Stimulated activated CD4-positive, alpha-beta T cell treated with anti-CD3 and anti-CD28 coated beads, TNF-alpha, amount 100 ng/mL, for 1 hour (primary cell): Measurements from ENCODE around the gene L3MBTL4.
"Not testable (repeated sequence)": the region's sequence is repeated elsewhere in the genome, so short reads cannot be mapped to it uniquely, and the experiment has no call there.

Experiments
- DNase-seq, 3 donors: peaks; one replicate each; pipeline ENCODE4 v3.0.0-alpha.2; 2020; ENCODE audit warnings: low read depth in 3 of 3, low spot score in 1 of 3

Gene L3MBTL4

GRCh38 chr18:6054256-6054842 lies 360.4 kb downstream of the L3MBTL4 start:
- DNase-seq = no peak

DNA sequence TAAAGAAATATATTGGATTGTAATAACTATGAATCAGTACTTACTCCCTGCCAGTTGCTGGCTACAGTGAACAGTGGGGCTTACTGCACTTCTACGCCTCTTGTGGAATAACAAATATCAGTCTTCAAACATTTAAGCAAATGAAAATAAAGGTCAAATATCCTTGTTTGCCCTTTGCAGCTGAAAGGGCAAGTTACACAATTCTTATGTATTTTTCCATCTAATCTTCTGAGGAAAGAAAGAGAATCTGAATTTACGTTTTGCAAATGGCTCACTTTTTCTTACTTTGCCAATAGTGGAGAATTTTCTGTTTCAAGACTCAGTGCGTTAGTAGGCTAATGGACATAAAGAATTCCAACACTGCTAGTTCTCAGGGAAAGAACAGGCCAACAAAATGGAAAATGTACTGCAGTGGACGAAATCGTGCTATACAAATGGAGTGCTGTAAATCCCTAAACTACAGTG lies 362.2 kb downstream of the L3MBTL4 start:
- DNase-seq = no peak

DNA sequence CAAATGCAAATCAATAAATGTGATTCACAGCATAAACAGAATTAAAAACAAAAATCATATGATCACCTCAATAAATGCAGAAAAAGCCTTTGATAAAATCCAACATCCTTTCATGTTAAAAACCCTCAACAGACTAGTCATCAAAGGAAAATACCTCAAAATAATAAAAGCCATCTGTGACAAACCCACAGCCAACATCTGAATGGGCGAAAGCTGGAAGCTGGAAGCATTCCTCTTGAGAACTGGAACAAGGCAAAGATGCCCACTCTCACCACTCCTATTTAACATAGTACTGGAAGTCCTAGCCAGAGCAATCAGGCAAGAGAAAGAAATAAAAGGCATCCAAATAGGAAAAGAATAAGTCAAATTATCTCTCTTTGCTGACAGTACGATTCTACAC lies 367.1 kb downstream of the L3MBTL4 start:
- DNase-seq = not testable (repeated sequence)

GRCh38 chr18:6044773-6045172 lies 369.9 kb downstream of the L3MBTL4 start:
- DNase-seq = no peak

GRCh38 chr18:6044319-6044718 lies 370.4 kb downstream of the L3MBTL4 start:
- DNase-seq = no peak

DNA sequence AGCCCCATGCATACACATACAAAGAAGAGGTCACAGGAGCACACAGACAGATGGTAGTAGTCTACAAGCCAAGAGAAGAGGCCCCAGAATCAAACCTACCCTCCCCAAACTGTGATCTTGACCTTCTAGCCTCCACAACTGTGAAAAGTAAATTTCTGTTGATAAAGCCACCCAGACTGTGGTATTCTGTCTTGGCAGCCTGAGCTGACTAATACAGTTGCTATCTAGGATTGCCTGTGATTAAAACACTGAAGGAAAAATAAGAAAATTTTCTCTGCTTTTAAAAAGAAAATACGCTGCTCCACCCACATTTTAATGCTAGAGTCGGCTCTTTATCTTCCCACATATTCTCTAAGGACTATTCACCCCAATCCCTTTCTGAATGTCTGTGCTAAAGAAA lies 375.7 kb downstream of the L3MBTL4 start:
- no peak for DNase-seq

DNA sequence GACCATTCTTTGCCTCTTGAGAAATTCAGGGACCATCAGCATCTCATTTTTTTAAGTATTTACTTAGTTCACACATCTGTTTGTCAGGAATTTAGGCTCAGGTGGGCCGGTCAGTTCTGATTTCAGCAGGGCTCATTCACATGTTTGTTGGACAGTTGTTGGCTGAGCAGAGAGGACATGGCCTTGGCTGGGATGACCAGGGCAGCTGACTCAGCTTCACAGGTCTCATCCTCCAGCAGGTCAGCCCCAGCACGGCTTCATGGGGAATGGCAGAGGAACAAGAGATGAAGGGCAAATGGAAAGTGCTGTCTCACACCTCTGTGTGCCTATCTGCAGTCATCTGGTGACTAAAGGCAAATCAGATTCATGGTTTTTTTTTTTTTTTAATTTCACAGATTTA lies 383.3 kb downstream of the L3MBTL4 start:
- DNase-seq = no peak

DNA sequence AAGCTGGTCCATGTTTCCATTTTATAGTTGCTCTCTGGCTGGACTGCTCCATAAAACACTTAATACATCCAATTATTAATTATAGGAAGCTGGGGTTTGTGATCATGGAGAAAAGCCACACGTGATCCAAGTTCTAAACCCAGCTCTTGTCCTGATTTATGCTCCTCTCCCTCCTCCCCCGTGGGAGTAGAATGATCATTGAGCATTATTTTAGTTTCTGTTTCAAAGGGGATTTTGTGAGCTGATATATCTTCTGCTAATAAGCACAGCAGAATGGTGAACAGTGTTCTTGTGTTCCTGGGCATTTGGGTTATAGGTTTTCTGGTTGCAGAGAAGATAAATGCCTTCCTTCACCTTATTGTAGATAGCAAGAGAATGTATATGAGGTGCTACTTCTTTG lies 383.7 kb downstream of the L3MBTL4 start:
- no peak for DNase-seq

- no peak for DNase-seq
These were observed 389.9 kb downstream of the L3MBTL4 start for GRCh38 chr18:6024745-6025248.

DNA sequence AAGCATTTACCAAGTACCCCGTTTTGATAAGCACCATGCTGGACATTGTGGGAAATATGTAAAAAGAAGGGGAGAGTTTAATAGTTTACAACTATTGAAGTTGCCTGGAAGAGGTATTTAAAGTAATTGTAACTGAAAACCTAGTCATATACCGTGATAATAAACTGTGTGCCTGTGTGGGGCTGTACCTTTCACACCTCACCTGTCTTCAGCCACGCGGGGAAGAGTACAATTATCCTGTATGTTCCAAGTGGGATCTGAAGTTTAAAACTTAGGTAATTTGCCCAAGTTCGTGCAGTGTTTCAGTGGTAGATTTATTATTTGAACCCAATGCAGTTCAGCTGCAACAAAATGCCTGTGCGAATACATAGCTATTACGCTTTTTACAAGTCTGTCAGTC lies 391.2 kb downstream of the L3MBTL4 start:
- no peak for DNase-seq

GRCh38 chr18:6022845-6023244 lies 391.9 kb downstream of the L3MBTL4 start:
- DNase-seq = no peak

DNA sequence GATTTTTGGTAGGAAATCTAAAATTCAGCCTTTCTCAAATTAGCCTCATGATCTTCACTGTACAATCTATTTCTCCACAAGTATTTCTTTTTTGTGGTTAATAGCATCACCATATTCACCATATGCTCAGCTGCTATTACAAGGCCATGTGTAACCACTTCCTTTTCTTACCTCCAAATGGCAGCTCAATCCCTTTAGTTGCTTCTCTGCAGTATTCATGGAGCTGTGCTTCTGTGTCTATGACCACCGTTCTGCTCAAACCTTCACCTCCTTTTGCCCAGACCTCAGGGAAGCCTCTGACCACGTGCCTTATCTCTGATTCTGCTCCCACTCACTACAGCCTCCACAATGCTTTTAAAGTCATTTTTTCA lies 392.7 kb downstream of the L3MBTL4 start:
- DNase-seq = no peak

DNA sequence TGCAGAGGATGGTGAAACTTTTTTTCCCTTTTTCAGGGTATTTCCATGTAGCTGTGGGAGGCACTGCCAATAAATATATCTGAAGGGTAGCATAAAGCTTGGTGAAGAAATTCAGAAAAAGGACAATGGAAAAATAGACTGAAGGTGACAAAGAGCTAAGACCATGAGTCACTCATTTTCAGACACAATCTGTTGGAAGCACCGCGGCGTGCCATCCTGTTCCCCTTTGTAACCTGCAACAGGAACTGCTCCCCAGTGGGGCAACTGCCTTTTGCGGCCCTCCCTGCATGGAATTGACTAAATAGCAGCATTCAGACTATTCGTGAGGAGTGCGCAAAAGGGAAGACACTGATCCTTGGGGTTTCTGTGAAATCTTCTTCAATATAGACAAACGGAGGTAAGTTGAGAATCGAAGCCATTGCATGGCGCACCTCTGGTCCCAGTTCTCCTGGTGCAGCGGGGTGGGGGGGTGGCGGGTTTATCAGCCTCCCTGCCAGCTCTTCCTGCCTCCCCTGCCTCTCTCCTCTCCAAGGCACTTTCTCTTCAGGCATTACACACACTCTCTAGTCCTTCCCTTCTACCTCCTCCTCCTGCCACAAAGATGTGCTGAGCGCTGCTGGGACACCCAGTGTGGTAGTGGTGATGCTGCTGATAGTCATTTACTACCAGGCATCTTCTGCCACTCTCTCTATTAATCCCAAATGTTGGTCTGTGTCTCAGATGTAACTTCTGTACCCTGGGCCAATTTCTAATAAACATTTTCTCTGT lies 393.2 kb downstream of the L3MBTL4 start:
- DNase-seq = no peak

DNA sequence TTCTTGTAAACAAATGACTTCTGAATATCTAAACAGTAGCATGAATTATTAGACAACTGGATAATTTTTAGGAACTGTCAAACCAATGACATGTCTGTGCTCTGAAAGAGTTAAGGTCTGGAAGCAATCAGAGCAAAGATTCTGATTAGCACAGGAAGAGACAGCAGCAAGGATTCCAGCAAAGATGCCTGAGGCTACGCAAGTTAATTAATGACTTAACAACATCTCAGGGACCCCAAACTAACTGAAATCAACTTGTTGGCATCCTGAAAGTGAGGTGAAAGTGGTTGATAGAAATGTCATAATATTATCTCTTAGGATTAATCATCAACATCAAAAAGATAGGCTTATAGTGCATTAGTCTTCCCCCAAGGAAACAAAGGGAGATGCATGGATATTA lies 396.0 kb downstream of the L3MBTL4 start:
- DNase-seq = no peak

DNA sequence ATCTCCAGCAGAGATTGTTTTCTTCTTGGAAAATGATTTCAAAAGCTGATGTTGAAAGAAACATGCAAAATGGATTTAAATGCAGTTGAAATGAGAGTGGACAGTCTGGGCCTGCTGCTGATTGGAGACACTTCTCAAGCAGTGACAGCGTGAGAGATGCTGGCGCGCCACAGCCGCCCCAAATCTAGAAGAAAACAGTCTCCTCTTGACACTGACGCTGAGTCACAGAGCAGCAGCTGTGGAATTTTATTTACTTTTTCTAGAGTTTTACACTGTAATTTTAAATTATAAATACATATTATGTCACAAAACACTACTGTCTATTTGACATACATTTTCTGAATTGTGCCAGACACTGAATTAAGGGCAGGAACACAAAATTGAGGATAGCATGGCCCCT lies 397.5 kb downstream of the L3MBTL4 start:
- no peak for DNase-seq

DNA sequence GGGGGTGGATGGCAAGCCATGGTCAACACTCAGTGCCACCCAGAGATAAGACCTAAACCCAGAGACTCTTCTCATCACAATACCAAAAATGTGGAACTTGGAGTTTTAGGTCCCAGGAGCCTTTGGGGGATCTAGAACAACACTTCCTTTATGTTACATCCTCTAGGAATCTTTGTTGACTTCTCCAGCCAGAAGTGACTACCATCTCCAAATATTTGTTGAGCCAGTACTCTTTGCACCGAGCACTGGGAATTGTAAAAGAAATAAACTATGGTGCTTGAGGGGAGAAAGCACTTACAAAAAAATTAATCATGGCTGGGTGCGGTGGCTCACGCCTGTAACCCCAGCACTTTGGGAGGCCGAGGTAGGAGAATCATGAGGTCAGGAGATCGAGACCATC lies 399.3 kb downstream of the L3MBTL4 start:
- DNase-seq = no peak

DNA sequence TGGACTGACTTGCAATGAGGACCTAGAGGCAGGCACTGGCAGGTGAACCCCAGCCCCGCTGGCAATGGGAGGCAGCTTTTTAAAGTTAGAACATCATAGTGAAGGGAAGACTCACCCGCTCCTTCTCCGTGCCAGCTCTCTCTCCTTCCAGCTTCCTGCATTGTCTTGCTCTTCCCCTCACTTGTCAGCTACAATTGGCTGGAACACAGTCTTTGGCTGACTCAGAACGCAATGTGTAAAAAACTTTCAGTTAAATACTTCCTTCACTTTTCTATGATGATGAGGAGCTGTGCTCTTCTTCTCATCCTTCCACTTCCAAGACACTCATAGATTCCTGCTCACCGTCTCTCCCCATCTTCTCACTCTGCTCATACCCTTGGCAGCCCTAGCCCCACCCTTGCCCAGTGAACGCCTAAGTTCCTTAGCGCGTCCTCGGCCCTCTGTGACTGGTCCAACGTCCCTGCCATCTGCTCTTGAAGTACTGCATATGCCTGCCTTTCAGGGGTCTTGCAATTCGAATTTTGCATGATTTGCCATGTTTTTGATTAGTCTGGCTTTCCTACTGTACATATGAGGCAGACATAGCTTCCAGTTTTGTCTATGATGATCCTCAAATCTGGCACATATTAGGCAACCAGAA lies 401.4 kb downstream of the L3MBTL4 start:
- no peak for DNase-seq

DNA sequence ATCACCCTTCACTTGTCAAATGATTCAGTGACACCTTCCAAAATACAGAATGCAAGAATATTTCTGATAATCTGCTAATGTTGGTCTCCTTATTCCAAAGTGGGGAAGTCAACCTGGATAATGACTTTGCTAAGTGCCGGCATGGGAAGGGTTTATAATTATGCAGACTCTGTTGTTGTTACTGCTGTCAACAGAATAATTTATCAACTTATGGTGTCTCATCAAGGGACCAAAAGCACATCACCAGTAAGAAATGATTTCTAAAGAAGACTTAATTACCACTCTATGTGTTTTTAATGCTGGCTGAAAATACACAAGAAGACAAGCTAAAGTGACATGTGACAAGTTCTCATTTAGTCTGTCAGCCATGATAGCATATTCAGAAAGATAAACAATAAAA lies 403.8 kb downstream of the L3MBTL4 start:
- no peak for DNase-seq

- DNase-seq = no peak
These were observed 404.4 kb downstream of the L3MBTL4 start for GRCh38 chr18:6010284-6010683.

- DNase-seq = no peak
These were observed 405.0 kb downstream of the L3MBTL4 start for GRCh38 chr18:6009756-6010155.

DNA sequence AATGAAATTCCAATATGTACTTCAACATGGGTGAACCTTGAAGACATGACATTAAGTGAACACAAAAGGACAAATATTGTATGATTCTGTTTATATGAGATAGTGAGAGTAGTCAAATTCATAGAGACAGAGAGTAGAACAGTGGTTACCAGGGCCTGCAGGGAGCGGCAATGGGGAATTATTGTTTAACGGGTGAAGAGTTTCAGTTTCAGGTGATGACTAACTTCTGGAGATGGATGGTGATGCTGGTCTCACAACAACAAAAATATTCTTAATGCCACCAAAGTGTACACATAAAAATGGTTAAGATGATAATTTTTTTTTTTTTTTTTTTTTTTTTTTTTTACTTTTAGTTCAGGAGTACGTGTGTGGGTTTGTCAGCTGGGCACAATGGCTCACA lies 410.0 kb downstream of the L3MBTL4 start:
- DNase-seq = no peak

DNA sequence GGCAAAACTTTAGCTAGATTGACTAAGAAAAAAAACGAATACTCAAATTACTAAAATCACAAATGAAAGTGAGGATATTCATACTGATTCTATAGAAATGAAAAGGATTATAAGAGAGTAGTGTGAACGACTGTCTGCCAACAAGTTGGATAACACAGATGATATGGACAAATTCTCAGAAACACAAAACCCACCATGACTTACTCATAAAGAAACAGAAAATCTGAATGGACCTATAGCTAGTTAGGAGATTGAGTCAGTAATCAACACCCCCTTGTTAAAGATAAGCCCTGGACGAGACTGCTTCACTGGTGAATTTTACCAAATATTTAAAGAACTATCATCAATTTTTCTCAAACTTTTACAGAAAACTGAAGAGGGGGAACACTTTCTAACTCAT lies 410.6 kb downstream of the L3MBTL4 start:
- no peak for DNase-seq
